Astrocyte (in vitro differentiated cells and primary cell): ENCODE measurements around the gene ISCU. TPM values are rescaled to one million over a fixed set of nuclear protein-coding genes. Genes with fewer than 3 reads are reported as not detected.

Experiments used
- DNase-seq: peaks from one replicate; pipeline ENCODE4 v3.0.0-alpha.2; 2010; ENCODE audit warnings: low read depth
- FAIRE-seq: peaks from 2 replicates; lab custom pipeline; 2011; peaks lifted over from hg19 to GRCh38; lab: Jason Lieb, UNC
- H2AFZ ChIP-seq: 2 replicates; pipeline ENCODE4 v1.6.0; 2012; ENCODE audit warnings: low read depth, low read length, inconsistent platforms
- H3K27ac ChIP-seq: 2 replicates; pipeline ENCODE4 v1.5.1; 2011; ENCODE audit warnings: low read depth, low read length, inconsistent platforms
- H3K27me3 ChIP-seq: 2 replicates; pipeline ENCODE4 v1.6.0; 2011; ENCODE audit warnings: low read length, inconsistent platforms; ENCODE audit not compliant: insufficient read depth
- H3K36me3 ChIP-seq: 2 replicates; pipeline ENCODE4 v1.5.1; 2011; ENCODE audit warnings: low read length, inconsistent platforms; ENCODE audit not compliant: insufficient read depth
- H3K4me1 ChIP-seq: 2 replicates; pipeline ENCODE4 v1.5.1; 2011; ENCODE audit warnings: low read length, inconsistent platforms; ENCODE audit not compliant: insufficient read depth
- H3K4me2 ChIP-seq: 2 replicates; pipeline ENCODE4 v1.6.0; 2012; ENCODE audit warnings: low read length, inconsistent platforms
- H3K4me3 ChIP-seq: 2 replicates; pipeline ENCODE4 v1.5.1; 2011; ENCODE audit warnings: low read depth, mild to moderate bottlenecking, low read length, inconsistent platforms; ENCODE audit not compliant: insufficient read depth
- H3K79me2 ChIP-seq: 2 replicates; pipeline ENCODE4 v1.6.0; 2012; ENCODE audit warnings: mild to moderate bottlenecking, low read length, inconsistent platforms; ENCODE audit not compliant: insufficient read depth
- H3K9ac ChIP-seq: 2 replicates; pipeline ENCODE4 v1.6.0; 2012; ENCODE audit warnings: mild to moderate bottlenecking, low read length, inconsistent platforms
- H3K9me3 ChIP-seq: 2 replicates; pipeline ENCODE4 v1.5.1; 2012; ENCODE audit warnings: low read depth, mild to moderate bottlenecking, low read length, inconsistent platforms; ENCODE audit not compliant: insufficient read depth
- H4K20me1 ChIP-seq: 2 replicates; pipeline ENCODE4 v1.6.0; 2012; ENCODE audit warnings: low read length, inconsistent platforms; ENCODE audit not compliant: insufficient read depth
- H3K27ac Mint-ChIP-seq: one replicate; pipeline ENCODE4 v1.8.0; 2021; ENCODE audit warnings: mild to moderate bottlenecking, mixed read lengths; ENCODE audit not compliant: unreplicated experiment
- H3K27me3 Mint-ChIP-seq: one replicate; pipeline ENCODE4 v1.8.0; 2021; ENCODE audit warnings: low read depth, mixed read lengths; ENCODE audit not compliant: unreplicated experiment
- H3K36me3 Mint-ChIP-seq: one replicate; pipeline ENCODE4 v1.8.0; 2021; ENCODE audit warnings: low read depth, mixed read lengths; ENCODE audit not compliant: unreplicated experiment
- H3K4me1 Mint-ChIP-seq: one replicate; pipeline ENCODE4 v1.8.0; 2021; ENCODE audit warnings: low read depth, mixed read lengths; ENCODE audit not compliant: unreplicated experiment
- H3K4me3 Mint-ChIP-seq: one replicate; pipeline ENCODE4 v1.8.0; 2021; ENCODE audit warnings: mild to moderate bottlenecking, moderate library complexity, mixed read lengths; ENCODE audit not compliant: unreplicated experiment
- H3K9me3 Mint-ChIP-seq: one replicate; pipeline ENCODE4 v1.8.0; 2021; ENCODE audit warnings: mild to moderate bottlenecking, mixed read lengths; ENCODE audit not compliant: unreplicated experiment
- CTCF ChIP-seq: IDR thresholded peaks from 2 replicates; pipeline ENCODE4 v1.5.1; 2011; ENCODE audit warnings: low read depth, mild to moderate bottlenecking, inconsistent platforms, low read length, moderate library complexity; ENCODE audit not compliant: insufficient read depth
- EZH2 ChIP-seq: IDR thresholded peaks from 2 replicates; pipeline ENCODE4 v1.6.1; 2012; ENCODE audit warnings: mild to moderate bottlenecking, low read length, inconsistent platforms; ENCODE audit not compliant: insufficient read depth
- total RNA-seq: library from RNA; stranded (reverse); gene quantifications from 2 replicates; pipeline ENCODE4 v1.2.1, GENCODE V29; 2021

Gene ISCU
- total RNA-seq, 1 donor from 2014 or later: 124 TPM

- no peak overlapping the region for H3K4me3 Mint-ChIP-seq
- Histone ChIP-seq H3K27me3 (no peaks in the 10 kb centered on the region), H3K4me3 (no peak overlapping the region), H3K4me1 (peaks cover 5% of the 10 kb centered on the region), H2AFZ (no peak overlapping the region), H3K79me2 (no peaks in the 10 kb centered on the region), H3K9ac (no peak overlapping the region), H3K9me3 (no peaks in the 10 kb centered on the region), H3K27ac (no peak overlapping the region), H3K36me3 (no peaks in the 10 kb centered on the region), H4K20me1 (no peaks in the 10 kb centered on the region), H3K4me2 (no peak overlapping the region)
- FAIRE-seq (no peak), DNase-seq (no peak)
- no peak for TF ChIP-seq EZH2
- TF ChIP-seq CTCF: no peak
- H3K27ac Mint-ChIP-seq: peak overlapping the region; percentile 77
- peaks cover 2% of the 10 kb centered on the region for H3K36me3 Mint-ChIP-seq
- H3K4me1 Mint-ChIP-seq: peaks cover 22% of the 10 kb centered on the region
- no peaks in the 10 kb centered on the region for H3K27me3 Mint-ChIP-seq
- peaks cover 6% of the 10 kb centered on the region for H3K9me3 Mint-ChIP-seq
Measured at GRCh38 chr12:108575199-108575912, 13.0 kb downstream of the ISCU start.

- no peak overlapping the region for H2AFZ ChIP-seq
- no peaks in the 10 kb centered on the region for H3K36me3 ChIP-seq
- peaks cover 27% of the 10 kb centered on the region for H3K4me1 Mint-ChIP-seq
- H3K27ac ChIP-seq: no peak overlapping the region
- no peak for FAIRE-seq
- H3K27ac Mint-ChIP-seq: peak overlapping the region; percentile 79
- H3K4me3 ChIP-seq: no peak overlapping the region
- H3K27me3 ChIP-seq: no peaks in the 10 kb centered on the region
- no peak overlapping the region for H3K9ac ChIP-seq
- no peaks in the 10 kb centered on the region for H3K9me3 ChIP-seq
- peaks cover 2% of the 10 kb centered on the region for H3K36me3 Mint-ChIP-seq
- H3K4me3 Mint-ChIP-seq: no peak overlapping the region
- no peak overlapping the region for H3K4me2 ChIP-seq
- H3K79me2 ChIP-seq: no peaks in the 10 kb centered on the region
- peaks cover 6% of the 10 kb centered on the region for H3K9me3 Mint-ChIP-seq
- no peaks in the 10 kb centered on the region for H4K20me1 ChIP-seq
- no peak for TF ChIP-seq EZH2
- TF ChIP-seq CTCF: no peak
- H3K27me3 Mint-ChIP-seq: no peaks in the 10 kb centered on the region
- H3K4me1 ChIP-seq: peaks cover 5% of the 10 kb centered on the region
- DNase-seq: peak; percentile 27
Measured at GRCh38 chr12:108576660-108577234, 14.4 kb downstream of the ISCU start.

GRCh38 chr12:108577458-108577857 lies 15.1 kb downstream of the ISCU start:
- H4K20me1 ChIP-seq: no peaks in the 10 kb centered on the region
- no peak overlapping the region for H2AFZ ChIP-seq
- no peaks in the 10 kb centered on the region for H3K9me3 ChIP-seq
- no peak overlapping the region for H3K9ac ChIP-seq
- no peak overlapping the region for H3K27ac ChIP-seq
- no peaks in the 10 kb centered on the region for H3K27me3 Mint-ChIP-seq
- no peak for TF ChIP-seq EZH2
- no peak for TF ChIP-seq CTCF
- FAIRE-seq (no peak), DNase-seq (no peak)
- peaks cover 5% of the 10 kb centered on the region for H3K4me1 ChIP-seq
- H3K4me3 ChIP-seq: no peak overlapping the region
- H3K27me3 ChIP-seq: no peaks in the 10 kb centered on the region
- no peaks in the 10 kb centered on the region for H3K79me2 ChIP-seq
- H3K36me3 Mint-ChIP-seq: peaks cover 2% of the 10 kb centered on the region
- H3K27ac Mint-ChIP-seq: no peak overlapping the region
- no peak overlapping the region for H3K4me3 Mint-ChIP-seq
- no peaks in the 10 kb centered on the region for H3K36me3 ChIP-seq
- H3K9me3 Mint-ChIP-seq: peaks cover 6% of the 10 kb centered on the region
- H3K4me2 ChIP-seq: no peak overlapping the region
- H3K4me1 Mint-ChIP-seq: peaks cover 27% of the 10 kb centered on the region
